ENCODE data around the gene SYNE1. TPM values are rescaled to one million over a fixed set of nuclear protein-coding genes. Genes with fewer than 3 reads are reported as not detected.
A peak's percentile ranks its signal among the peaks of the same experiment; 100 is the strongest.

Gene SYNE1
- total RNA-seq, 3 donors from 2014 or later (not counting 1 experiment from before 2014, with no cell fraction given), result 489 to 570 (median 498) TPM

- Mint-ChIP-seq H3K4me3 (no peak overlapping the region), H3K9me3 (no peaks in the 10 kb centered on the region), H3K4me1 (peaks cover 9 to 11% of the 10 kb centered on the region in 2 donors), H3K27ac (peak overlapping the region in 1 of 2 donors; percentile 14), H3K27me3 (ENCODE audit: low read depth in 2 of 2) (no peaks in the 10 kb centered on the region), H3K36me3 (peaks cover 7% of the 10 kb centered on the region)
- 57% methylated on average over 20 of the region's 20 CpGs for WGBS (ENCODE audit: insufficient coverage)
- no peaks in the 10 kb centered on the region for H3K36me3 ChIP-seq (ENCODE audit: control insufficient read depth, insufficient read depth, low read length)
- DNase-seq (no peak), ATAC-seq (peak in 1 of 3 donors; percentile 48)
- TF ChIP-seq CTCF (IDR thresholded peaks at IDR 0.05), result no peak
- H3K27me3 ChIP-seq (ENCODE audit: control insufficient read depth, insufficient read depth, low read length), result no peaks in the 10 kb centered on the region
- H3K9me3 ChIP-seq (ENCODE audit: control insufficient read depth, insufficient read depth, low read length), result no peaks in the 10 kb centered on the region
- H3K4me3 ChIP-seq (ENCODE audit: low read length), result no peak overlapping the region
- H3K4me1 ChIP-seq (ENCODE audit: control insufficient read depth, insufficient read depth, low read length), result peaks cover 7% of the 10 kb centered on the region
- intact Hi-C loops (cut with micrococcal nuclease), result no loop called here
- no peak overlapping the region for H3K27ac ChIP-seq (ENCODE audit: low read length)
These were observed 526.0 kb downstream of the SYNE1 start for GRCh38 chr6:152110886-152111820.

GRCh38 chr6:152107973-152108372 is 529.2 kb downstream of the SYNE1 start:
- 84% methylated on average over 4 of the region's 4 CpGs for WGBS (ENCODE audit: insufficient coverage)
- H3K27ac Mint-ChIP-seq, result no peak overlapping the region
- H3K27me3 Mint-ChIP-seq (ENCODE audit: low read depth in 2 of 2), result no peaks in the 10 kb centered on the region

GRCh38 chr6:152100183-152100618 is 537.0 kb downstream of the SYNE1 start:
- intact Hi-C loops (cut with micrococcal nuclease), result no loop called here

More at GRCh38 chr6:152107973-152108372, 529.2 kb downstream of the SYNE1 start:
- H3K36me3 Mint-ChIP-seq, result peaks cover 7% of the 10 kb centered on the region
- no peak overlapping the region for H3K4me3 ChIP-seq (ENCODE audit: low read length)
- H3K9me3 Mint-ChIP-seq, result no peaks in the 10 kb centered on the region
- TF ChIP-seq CTCF (IDR thresholded peaks at IDR 0.05), result no peak
- no peak overlapping the region for H3K4me3 Mint-ChIP-seq
- DNase-seq, result no peak
- no peaks in the 10 kb centered on the region for H3K27me3 ChIP-seq (ENCODE audit: control insufficient read depth, insufficient read depth, low read length)
- no peaks in the 10 kb centered on the region for H3K36me3 ChIP-seq (ENCODE audit: control insufficient read depth, insufficient read depth, low read length)
- peaks cover 9 to 11% of the 10 kb centered on the region in 2 donors for H3K4me1 Mint-ChIP-seq
- ATAC-seq, result no peak
- intact Hi-C loops (cut with micrococcal nuclease), result no loop called here
- no peak overlapping the region for H3K27ac ChIP-seq (ENCODE audit: low read length)
- H3K9me3 ChIP-seq (ENCODE audit: control insufficient read depth, insufficient read depth, low read length), result no peaks in the 10 kb centered on the region
- peaks cover 7% of the 10 kb centered on the region for H3K4me1 ChIP-seq (ENCODE audit: control insufficient read depth, insufficient read depth, low read length)

More at GRCh38 chr6:152100183-152100618, 537.0 kb downstream of the SYNE1 start:
- Mint-ChIP-seq H3K4me3 (no peak overlapping the region), H3K4me1 (peaks cover 0 to under 1% of the 10 kb centered on the region in 2 donors), H3K27me3 (ENCODE audit: low read depth in 2 of 2) (no peaks in the 10 kb centered on the region), H3K27ac (no peak overlapping the region), H3K9me3 (no peaks in the 10 kb centered on the region), H3K36me3 (no peaks in the 10 kb centered on the region)
- ATAC-seq (no peak), DNase-seq (no peak)
- Histone ChIP-seq H3K27ac (ENCODE audit: low read length) (no peak overlapping the region), H3K4me1 (ENCODE audit: control insufficient read depth, insufficient read depth, low read length) (no peaks in the 10 kb centered on the region), H3K36me3 (ENCODE audit: control insufficient read depth, insufficient read depth, low read length) (no peaks in the 10 kb centered on the region), H3K27me3 (ENCODE audit: control insufficient read depth, insufficient read depth, low read length) (no peaks in the 10 kb centered on the region), H3K9me3 (ENCODE audit: control insufficient read depth, insufficient read depth, low read length) (no peaks in the 10 kb centered on the region), H3K4me3 (ENCODE audit: low read length) (no peak overlapping the region)
- no peak for TF ChIP-seq CTCF (IDR thresholded peaks at IDR 0.05)
- WGBS (ENCODE audit: insufficient coverage), result 49% methylated on average over 6 of the region's 7 CpGs

Data from natural killer cell (primary cell).